B cell (primary cell): ENCODE data around the gene VPS33A.

Source experiments
- CTCF ChIP-seq: fragments of 200-600 bp; IDR thresholded peaks from one replicate; pipeline ENCODE4 v1.8.0; 2022; ENCODE audit warnings: antibody characterized with exemption, mild to moderate bottlenecking
- EZH2 ChIP-seq: IDR thresholded peaks from 2 replicates; pipeline ENCODE4 v1.6.1; 2012; ENCODE audit warnings: borderline replicate concordance, low read depth, mild to moderate bottlenecking, moderate library complexity, low read length; ENCODE audit not compliant: insufficient read depth, poor library complexity, severe bottlenecking

- TF ChIP-seq CTCF (no peak), EZH2 (no peak)
Observed at GRCh38 chr12:122283680-122284079, 17.4 kb upstream of the VPS33A start.
